ENCODE results near the gene CDRT4. TPM values are rescaled to one million over a fixed set of nuclear protein-coding genes. Genes with fewer than 3 reads are reported as not detected.

CDRT4 gene
- total RNA-seq, 3 donors from 2014 or later (not counting 1 experiment from before 2014, with no cell fraction given): 5.5 to 14.0 (median 11.8) TPM

GRCh38 chr17:15403276-15403939 is 64.0 kb downstream of the CDRT4 start:
- Histone ChIP-seq H3K27ac (ENCODE audit: low read length) (no peak overlapping the region), H3K4me3 (ENCODE audit: low read length) (no peak overlapping the region), H3K36me3 (ENCODE audit: control insufficient read depth, insufficient read depth, low read length) (no peaks in the 10 kb centered on the region), H3K4me1 (ENCODE audit: control insufficient read depth, insufficient read depth, low read length) (no peaks in the 10 kb centered on the region), H3K27me3 (ENCODE audit: control insufficient read depth, insufficient read depth, low read length) (no peaks in the 10 kb centered on the region), H3K9me3 (ENCODE audit: control insufficient read depth, insufficient read depth, low read length) (no peaks in the 10 kb centered on the region)
- no peaks in the 10 kb centered on the region for H3K36me3 Mint-ChIP-seq
- no peaks in the 10 kb centered on the region for H3K4me1 Mint-ChIP-seq
- ATAC-seq (no peak), DNase-seq (no peak)
- intact Hi-C loops (cut with micrococcal nuclease): no loop called here
- WGBS (ENCODE audit: insufficient coverage): 94% methylated on average over 3 of the region's 3 CpGs
- H3K9me3 Mint-ChIP-seq: no peaks in the 10 kb centered on the region
- H3K27me3 Mint-ChIP-seq (ENCODE audit: low read depth in 2 of 2): peaks cover under 1 to 14% of the 10 kb centered on the region in 2 donors
- TF ChIP-seq, protein P1, sequence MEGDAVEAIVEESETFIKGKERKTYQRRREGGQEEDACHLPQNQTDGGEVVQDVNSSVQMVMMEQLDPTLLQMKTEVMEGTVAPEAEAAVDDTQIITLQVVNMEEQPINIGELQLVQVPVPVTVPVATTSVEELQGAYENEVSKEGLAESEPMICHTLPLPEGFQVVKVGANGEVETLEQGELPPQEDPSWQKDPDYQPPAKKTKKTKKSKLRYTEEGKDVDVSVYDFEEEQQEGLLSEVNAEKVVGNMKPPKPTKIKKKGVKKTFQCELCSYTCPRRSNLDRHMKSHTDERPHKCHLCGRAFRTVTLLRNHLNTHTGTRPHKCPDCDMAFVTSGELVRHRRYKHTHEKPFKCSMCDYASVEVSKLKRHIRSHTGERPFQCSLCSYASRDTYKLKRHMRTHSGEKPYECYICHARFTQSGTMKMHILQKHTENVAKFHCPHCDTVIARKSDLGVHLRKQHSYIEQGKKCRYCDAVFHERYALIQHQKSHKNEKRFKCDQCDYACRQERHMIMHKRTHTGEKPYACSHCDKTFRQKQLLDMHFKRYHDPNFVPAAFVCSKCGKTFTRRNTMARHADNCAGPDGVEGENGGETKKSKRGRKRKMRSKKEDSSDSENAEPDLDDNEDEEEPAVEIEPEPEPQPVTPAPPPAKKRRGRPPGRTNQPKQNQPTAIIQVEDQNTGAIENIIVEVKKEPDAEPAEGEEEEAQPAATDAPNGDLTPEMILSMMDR (IDR thresholded peaks at IDR 0.05): no peak
- H3K4me3 Mint-ChIP-seq: no peak overlapping the region
- no peak overlapping the region for H3K27ac Mint-ChIP-seq

DNA sequence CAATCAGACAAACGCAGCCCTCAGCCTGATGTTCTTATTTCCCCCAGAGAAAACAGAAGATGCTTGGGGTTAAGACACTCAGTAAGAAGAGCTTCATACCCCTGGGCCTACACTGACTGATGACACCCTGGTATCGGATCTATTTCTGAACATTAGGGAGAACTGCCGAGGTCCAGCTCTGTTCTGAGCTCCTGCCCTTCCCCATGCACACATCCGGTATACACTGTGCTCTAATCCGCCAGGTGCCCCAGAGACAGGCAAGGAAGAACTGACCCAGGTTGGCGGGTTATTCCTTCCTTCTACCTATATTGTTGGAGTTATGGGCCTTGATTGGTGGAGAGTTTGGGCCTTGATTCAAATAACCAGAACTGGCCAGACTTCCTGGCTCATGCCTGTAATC is 68.0 kb downstream of the CDRT4 start:
- DNase-seq: no peak
- Mint-ChIP-seq H3K4me1 (no peaks in the 10 kb centered on the region), H3K27ac (no peak overlapping the region), H3K4me3 (no peak overlapping the region), H3K9me3 (no peaks in the 10 kb centered on the region), H3K27me3 (ENCODE audit: low read depth in 2 of 2) (peaks cover 8 to 24% of the 10 kb centered on the region in 2 donors), H3K36me3 (no peaks in the 10 kb centered on the region)
- Histone ChIP-seq H3K4me3 (ENCODE audit: low read length) (no peak overlapping the region), H3K9me3 (ENCODE audit: control insufficient read depth, insufficient read depth, low read length) (no peaks in the 10 kb centered on the region), H3K36me3 (ENCODE audit: control insufficient read depth, insufficient read depth, low read length) (no peaks in the 10 kb centered on the region), H3K27ac (ENCODE audit: low read length) (no peak overlapping the region), H3K4me1 (ENCODE audit: control insufficient read depth, insufficient read depth, low read length) (no peaks in the 10 kb centered on the region), H3K27me3 (ENCODE audit: control insufficient read depth, insufficient read depth, low read length) (no peaks in the 10 kb centered on the region)
- no peak for ATAC-seq
- intact Hi-C loops (cut with micrococcal nuclease): no loop called here
- TF ChIP-seq, protein P1 (IDR thresholded peaks at IDR 0.05): no peak
- 90% methylated on average over 5 of the region's 6 CpGs for WGBS (ENCODE audit: insufficient coverage)

DNA sequence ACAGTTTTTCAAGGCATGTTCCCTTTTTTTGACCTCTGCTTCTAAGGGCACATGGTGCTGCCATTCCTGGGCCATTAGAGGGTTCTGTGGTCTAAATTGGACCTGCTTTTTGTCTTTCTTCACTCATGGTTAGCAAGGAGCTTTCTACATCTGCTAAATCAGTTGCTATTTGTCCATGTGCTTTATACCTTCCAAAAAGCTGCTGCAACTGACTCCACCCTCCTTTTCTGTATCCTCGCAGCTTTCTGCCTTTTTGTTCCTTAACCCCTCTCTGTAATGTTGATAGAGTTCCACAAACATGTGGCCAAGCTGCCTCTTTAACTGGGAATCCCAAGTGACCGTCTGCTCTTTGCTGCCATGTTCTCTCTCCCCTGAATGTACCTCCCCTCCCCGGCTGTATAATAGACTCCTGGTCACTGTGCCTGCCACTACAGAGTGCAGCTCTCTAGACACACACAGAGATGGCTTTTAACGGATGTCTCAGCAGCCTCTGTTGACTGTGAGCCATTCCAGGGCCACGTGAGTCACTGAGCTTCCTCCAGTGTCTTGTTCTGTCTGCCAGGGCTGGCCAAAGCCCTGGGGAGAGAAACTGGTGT is 68.6 kb downstream of the CDRT4 start:
- intact Hi-C loops (cut with micrococcal nuclease): no loop called here
- DNase-seq: no peak
- H3K36me3 ChIP-seq (ENCODE audit: control insufficient read depth, insufficient read depth, low read length): no peaks in the 10 kb centered on the region
- Mint-ChIP-seq H3K27ac (no peak overlapping the region), H3K4me1 (no peaks in the 10 kb centered on the region), H3K4me3 (no peak overlapping the region), H3K9me3 (no peaks in the 10 kb centered on the region), H3K36me3 (no peaks in the 10 kb centered on the region), H3K27me3 (ENCODE audit: low read depth in 2 of 2) (peaks cover 8 to 23% of the 10 kb centered on the region in 2 donors)
- TF ChIP-seq, protein P1 (IDR thresholded peaks at IDR 0.05): no peak
- ATAC-seq: no peak
- H3K4me1 ChIP-seq (ENCODE audit: control insufficient read depth, insufficient read depth, low read length): no peaks in the 10 kb centered on the region
- no peak overlapping the region for H3K4me3 ChIP-seq (ENCODE audit: low read length)
- no peaks in the 10 kb centered on the region for H3K27me3 ChIP-seq (ENCODE audit: control insufficient read depth, insufficient read depth, low read length)
- H3K27ac ChIP-seq (ENCODE audit: low read length): no peak overlapping the region
- no peaks in the 10 kb centered on the region for H3K9me3 ChIP-seq (ENCODE audit: control insufficient read depth, insufficient read depth, low read length)
- WGBS (ENCODE audit: insufficient coverage): 80% methylated on average over 5 of the region's 5 CpGs
